MG63 (cell line): ENCODE measurements around the gene TMEM163. TPM values are rescaled to one million over a fixed set of nuclear protein-coding genes. Genes with fewer than 3 reads are reported as not detected.

Source experiments
- DNase-seq: peaks from one replicate; pipeline ENCODE4 v3.0.0-alpha.2; 2020
- H3K27me3 ChIP-seq: fragments of 250-450 bp; sonication (Bioruptor Pico); 2 replicates; pipeline ENCODE4 v1.5.1; 2020; ENCODE audit warnings: mild to moderate bottlenecking, moderate library complexity
- H3K36me3 ChIP-seq: fragments of 250-450 bp; sonication (Bioruptor Pico); 2 replicates; pipeline ENCODE4 v1.5.1; 2020; ENCODE audit warnings: mild to moderate bottlenecking, moderate library complexity
- H3K4me3 ChIP-seq: fragments of 250-450 bp; sonication (Bioruptor Pico); 2 replicates; pipeline ENCODE4 v1.5.1; 2020; ENCODE audit warnings: mild to moderate bottlenecking, moderate library complexity
- H3K9me3 ChIP-seq: fragments of 250-450 bp; sonication (Bioruptor Pico); 2 replicates; pipeline ENCODE4 v1.5.1; 2020; ENCODE audit warnings: mild to moderate bottlenecking, moderate library complexity
- total RNA-seq: library from RNA; depleted of rRNA; stranded (reverse); fragments of >200 nt; shearing (Covaris generic); gene quantifications from 2 replicates; pipeline ENCODE4 v1.2.3, GENCODE V29; 2014; ENCODE audit warnings: low replicate concordance

TMEM163 gene
- total RNA-seq, 1 experiment from 2014 or later: not detected

GRCh38 chr2:134447669-134448068 is 271.1 kb downstream of the TMEM163 start:
- H3K36me3 ChIP-seq: no peaks in the 10 kb centered on the region

DNA sequence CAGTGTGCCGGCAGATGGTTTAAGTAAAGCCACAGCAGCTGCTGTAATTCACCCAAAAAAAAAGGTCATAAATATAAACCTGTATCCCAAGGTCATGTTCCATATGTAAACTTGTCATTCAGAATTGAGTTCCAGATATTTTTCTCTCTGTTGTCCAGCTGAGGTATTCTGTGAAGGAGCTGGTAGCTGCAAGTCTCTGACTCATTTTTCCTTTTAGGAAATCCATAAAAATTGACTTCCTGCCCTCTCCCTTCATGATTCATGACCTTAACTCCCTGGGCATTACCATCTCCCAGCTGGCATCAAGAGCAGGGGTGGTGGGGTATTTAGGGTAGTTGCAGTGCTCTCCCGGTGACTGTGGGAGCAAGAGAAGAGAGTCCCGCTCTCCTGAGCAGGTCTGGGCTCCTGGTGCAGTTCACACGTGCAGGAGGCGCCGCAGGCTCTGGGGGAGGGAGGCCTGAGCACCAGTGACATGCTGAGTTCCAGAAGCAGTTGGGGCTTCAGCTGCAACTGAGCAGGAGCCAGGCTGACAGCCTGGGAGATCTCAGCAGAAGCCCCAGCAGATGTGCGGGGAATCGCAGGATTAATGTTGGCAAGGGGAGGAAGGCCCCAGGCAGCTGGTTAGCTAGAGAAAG is 272.3 kb downstream of the TMEM163 start:
- no peaks in the 10 kb centered on the region for H3K9me3 ChIP-seq
- H3K4me3 ChIP-seq: no peak overlapping the region
- H3K27me3 ChIP-seq: no peaks in the 10 kb centered on the region
- H3K36me3 ChIP-seq: no peaks in the 10 kb centered on the region
- DNase-seq: peak; percentile 60

More at GRCh38 chr2:134447669-134448068, 271.1 kb downstream of the TMEM163 start:
- H3K27me3 ChIP-seq: no peaks in the 10 kb centered on the region
- DNase-seq: no peak
- H3K4me3 ChIP-seq: no peak overlapping the region
- no peaks in the 10 kb centered on the region for H3K9me3 ChIP-seq

- Histone ChIP-seq H3K27me3 (no peaks in the 10 kb centered on the region), H3K4me3 (no peak overlapping the region), H3K9me3 (no peaks in the 10 kb centered on the region), H3K36me3 (no peaks in the 10 kb centered on the region)
- DNase-seq: no peak
Observed at GRCh38 chr2:134445985-134446382, 272.8 kb downstream of the TMEM163 start.

DNA sequence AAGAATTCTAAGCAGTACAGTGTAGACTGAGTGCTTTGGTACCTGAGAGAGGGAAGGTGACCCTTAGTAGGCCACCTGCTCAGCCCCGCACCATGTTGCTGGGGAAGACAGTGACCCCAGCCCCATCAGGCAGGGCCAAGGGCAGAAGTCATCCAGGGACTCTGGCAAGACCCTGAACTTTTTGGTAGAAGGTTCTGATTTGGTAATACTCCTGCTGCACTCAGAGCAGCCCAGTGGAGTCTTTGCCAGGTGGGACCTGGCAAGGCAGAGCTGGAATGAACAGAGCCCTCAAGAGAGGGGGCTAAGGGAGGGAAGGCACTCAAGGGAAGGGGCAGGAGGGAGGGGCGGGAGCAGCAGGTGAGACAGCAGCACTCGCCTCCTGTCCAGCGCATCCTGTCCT is 273.7 kb downstream of the TMEM163 start:
- Histone ChIP-seq H3K36me3 (no peaks in the 10 kb centered on the region), H3K27me3 (no peaks in the 10 kb centered on the region), H3K4me3 (no peak overlapping the region), H3K9me3 (no peaks in the 10 kb centered on the region)
- no peak for DNase-seq

DNA sequence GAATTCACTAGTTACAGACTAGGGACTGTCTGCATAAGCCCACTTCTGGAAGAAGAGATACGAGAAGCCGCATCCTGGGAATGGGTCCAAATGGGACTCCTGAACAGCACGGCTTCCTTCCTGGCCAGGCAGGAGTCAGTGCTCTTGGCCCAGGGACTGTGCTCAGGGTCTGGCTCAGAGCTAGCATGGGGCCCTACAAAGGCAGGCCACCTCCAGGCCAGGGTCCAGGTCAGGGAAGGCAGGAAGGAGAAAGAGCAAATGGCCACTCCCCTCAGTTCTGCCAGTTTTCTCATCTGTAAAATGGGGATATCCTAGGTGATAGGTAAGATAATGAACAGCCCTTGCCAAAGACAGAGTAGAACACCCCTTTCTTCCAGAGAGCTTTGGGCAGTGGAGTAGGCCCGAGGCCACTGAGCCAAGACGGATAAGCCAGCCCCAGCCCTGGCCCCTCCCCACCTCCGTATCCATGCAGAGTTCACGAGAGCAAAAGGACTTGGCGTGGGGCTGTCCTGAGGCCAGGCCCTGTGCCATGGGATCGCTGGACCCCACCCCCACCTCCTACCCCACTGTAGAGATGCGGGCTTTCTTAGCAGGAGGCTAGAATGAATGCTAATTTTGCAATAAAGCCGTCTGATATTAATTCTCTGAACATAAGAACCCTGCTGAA is 274.9 kb downstream of the TMEM163 start:
- Histone ChIP-seq H3K36me3 (no peaks in the 10 kb centered on the region), H3K27me3 (no peaks in the 10 kb centered on the region), H3K4me3 (no peak overlapping the region), H3K9me3 (no peaks in the 10 kb centered on the region)
- no peak for DNase-seq

DNA sequence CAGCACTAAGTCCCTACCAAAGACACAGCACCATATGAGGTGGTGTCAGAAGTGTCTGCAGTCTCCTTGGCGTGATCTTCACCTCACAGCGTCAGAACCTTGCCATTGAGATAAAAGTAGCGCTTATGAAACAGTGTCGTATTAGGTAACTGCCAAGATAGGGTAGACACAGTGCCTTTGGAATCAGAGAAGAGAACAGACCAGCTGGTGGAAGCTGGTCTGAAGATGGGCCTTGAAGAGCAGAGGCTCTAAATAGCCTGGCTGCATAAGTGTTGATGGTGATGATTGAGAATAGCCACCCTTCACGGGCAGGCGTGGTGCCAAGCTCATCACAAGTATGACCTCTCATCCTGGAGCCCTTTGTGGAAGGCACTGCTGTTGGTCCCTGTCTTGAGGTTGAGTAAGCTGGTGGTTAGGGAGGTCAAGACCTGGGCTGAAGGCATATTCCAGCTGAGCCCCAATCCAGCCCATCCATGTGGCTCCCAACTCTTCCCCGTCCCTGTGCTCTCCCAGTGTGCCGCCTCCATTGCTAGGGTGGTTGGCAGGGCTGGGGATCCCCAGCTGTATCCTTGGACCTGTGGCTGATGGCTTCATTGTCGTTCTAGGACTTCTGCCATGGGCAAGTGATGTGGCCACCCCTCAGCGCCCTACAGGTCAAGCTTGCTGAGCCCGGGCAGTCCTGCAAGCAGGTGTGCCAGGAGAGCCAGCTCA is 277.5 kb downstream of the TMEM163 start:
- no peaks in the 10 kb centered on the region for H3K36me3 ChIP-seq
- no peak overlapping the region for H3K4me3 ChIP-seq
- no peaks in the 10 kb centered on the region for H3K27me3 ChIP-seq
- H3K9me3 ChIP-seq: no peaks in the 10 kb centered on the region
- DNase-seq: no peak

- DNase-seq: no peak
- H3K27me3 ChIP-seq: no peaks in the 10 kb centered on the region
- H3K4me3 ChIP-seq: no peak overlapping the region
- no peaks in the 10 kb centered on the region for H3K36me3 ChIP-seq
- H3K9me3 ChIP-seq: no peaks in the 10 kb centered on the region
Observed at GRCh38 chr2:134440336-134440909, 278.4 kb downstream of the TMEM163 start.

GRCh38 chr2:134438371-134438770 is 280.4 kb downstream of the TMEM163 start:
- no peaks in the 10 kb centered on the region for H3K27me3 ChIP-seq
- no peaks in the 10 kb centered on the region for H3K9me3 ChIP-seq
- DNase-seq: no peak
- no peak overlapping the region for H3K4me3 ChIP-seq
- H3K36me3 ChIP-seq: no peaks in the 10 kb centered on the region

DNA sequence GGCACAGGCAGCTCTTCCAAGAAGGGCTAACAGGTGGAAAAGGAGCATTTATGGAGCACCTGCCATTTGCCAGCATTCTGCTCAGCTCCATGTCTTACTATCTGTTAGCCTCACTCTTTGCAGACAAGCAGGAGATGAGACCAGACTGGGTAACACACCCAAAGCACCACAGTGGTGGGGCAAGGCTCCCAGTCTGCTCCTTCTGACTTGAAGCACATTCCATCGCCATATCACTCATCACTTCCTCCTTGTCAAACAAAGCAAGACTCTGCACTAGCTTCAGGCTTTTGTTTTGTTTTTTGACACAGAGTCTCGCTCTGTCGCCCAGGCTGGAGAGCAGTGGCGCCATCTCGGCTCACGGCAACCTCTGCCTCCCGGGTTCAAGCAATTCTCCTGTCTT is 282.1 kb downstream of the TMEM163 start:
- DNase-seq: no peak
- H3K27me3 ChIP-seq: no peaks in the 10 kb centered on the region
- no peaks in the 10 kb centered on the region for H3K9me3 ChIP-seq
- H3K4me3 ChIP-seq: no peak overlapping the region
- H3K36me3 ChIP-seq: no peaks in the 10 kb centered on the region

GRCh38 chr2:134435936-134436335 is 282.9 kb downstream of the TMEM163 start:
- no peak overlapping the region for H3K4me3 ChIP-seq
- H3K9me3 ChIP-seq: no peaks in the 10 kb centered on the region
- no peak for DNase-seq
- H3K36me3 ChIP-seq: no peaks in the 10 kb centered on the region
- no peaks in the 10 kb centered on the region for H3K27me3 ChIP-seq

DNA sequence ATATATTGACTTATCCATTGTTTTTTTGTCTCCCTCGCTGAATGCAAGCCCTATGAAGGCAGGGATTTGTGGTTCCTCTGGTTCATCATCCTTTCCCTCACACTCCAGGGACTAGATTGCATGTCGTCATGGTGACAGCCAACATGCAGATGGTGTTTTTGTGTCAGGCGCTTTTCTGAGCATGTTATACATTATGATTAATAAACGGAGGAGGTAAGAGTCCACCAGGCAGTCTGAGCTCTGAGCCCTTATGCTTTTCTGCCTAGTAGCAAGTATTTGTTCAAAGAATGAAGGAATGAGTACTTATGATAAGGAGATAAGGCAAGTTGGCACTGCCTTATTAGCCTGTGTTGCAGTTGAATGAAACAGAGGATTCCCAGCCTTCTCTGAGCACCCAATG is 283.3 kb downstream of the TMEM163 start:
- DNase-seq: no peak
- Histone ChIP-seq H3K36me3 (no peaks in the 10 kb centered on the region), H3K27me3 (no peaks in the 10 kb centered on the region), H3K4me3 (no peak overlapping the region), H3K9me3 (no peaks in the 10 kb centered on the region)

DNA sequence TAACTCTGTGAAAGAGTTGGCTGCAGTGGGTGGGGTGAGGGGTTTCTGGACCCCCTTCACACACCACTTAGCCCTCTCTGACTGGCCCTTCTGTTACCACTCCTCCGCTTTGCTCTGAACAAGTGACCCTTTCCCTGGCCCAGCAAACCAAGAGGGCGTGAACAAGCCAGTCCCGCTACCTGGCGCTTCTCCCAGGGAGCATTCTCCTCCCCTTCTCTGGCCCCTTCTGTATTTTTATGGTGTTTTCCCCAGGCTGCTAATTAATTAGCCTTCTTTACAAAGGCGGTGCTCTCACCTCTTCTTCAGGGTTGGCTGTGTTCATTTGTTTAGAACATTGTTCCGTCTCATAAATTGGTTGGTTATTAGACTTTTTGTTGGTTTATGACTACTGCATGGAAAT is 284.8 kb downstream of the TMEM163 start:
- no peak for DNase-seq
- H3K9me3 ChIP-seq: no peaks in the 10 kb centered on the region
- no peaks in the 10 kb centered on the region for H3K27me3 ChIP-seq
- no peaks in the 10 kb centered on the region for H3K36me3 ChIP-seq
- no peak overlapping the region for H3K4me3 ChIP-seq

DNA sequence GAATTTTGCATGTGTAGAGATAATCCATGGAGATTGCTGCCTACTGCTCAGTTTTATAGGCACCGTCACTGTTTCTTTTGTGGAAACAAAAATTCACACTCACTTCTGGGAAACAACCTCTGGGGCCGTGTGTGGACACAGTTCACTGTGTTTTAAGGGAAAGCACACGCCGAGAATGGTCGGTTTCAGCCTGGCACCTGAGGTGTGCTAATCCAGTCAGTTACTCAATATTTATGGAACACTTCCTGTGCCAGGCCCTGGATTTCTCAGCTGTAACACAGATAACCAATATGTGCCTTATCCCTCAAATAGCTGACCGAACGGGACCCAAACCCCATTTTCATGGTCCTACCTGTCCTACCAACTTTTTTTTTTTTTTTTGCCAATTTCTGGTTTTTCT is 285.3 kb downstream of the TMEM163 start:
- no peaks in the 10 kb centered on the region for H3K36me3 ChIP-seq
- H3K4me3 ChIP-seq: no peak overlapping the region
- no peaks in the 10 kb centered on the region for H3K27me3 ChIP-seq
- no peaks in the 10 kb centered on the region for H3K9me3 ChIP-seq
- no peak for DNase-seq

GRCh38 chr2:134432435-134432883 is 286.3 kb downstream of the TMEM163 start:
- DNase-seq: no peak
- H3K4me3 ChIP-seq: no peak overlapping the region
- H3K27me3 ChIP-seq: no peaks in the 10 kb centered on the region

DNA sequence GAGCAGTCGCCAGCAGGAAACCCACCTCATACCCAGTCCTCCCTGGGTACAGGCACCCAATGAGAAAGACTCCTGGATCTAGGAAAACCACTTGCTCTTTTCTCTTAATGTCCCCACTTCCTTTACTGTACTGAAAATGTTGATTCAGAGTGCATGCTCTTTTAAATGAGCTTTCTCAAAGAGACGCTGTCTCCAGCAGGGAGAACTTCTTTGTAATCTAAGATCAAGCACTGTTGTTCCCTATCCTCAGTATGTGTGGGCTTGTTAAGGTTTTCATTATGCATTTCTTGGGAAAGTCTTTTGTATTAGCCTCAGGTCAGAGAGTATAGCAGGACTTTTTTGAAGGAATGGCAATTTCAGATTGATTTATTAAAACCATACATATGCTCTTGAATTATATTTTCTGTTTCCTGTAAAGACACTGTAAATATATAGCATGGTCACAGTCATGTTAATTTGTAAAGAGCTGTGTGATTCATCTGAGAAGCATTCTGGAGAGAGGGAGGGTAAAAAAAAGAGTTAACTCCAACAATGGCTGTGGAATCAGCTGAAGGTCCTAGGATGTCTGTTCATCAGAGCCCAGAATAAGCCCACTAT is 286.9 kb downstream of the TMEM163 start:
- Histone ChIP-seq H3K9me3 (no peaks in the 10 kb centered on the region), H3K27me3 (no peaks in the 10 kb centered on the region), H3K36me3 (no peaks in the 10 kb centered on the region), H3K4me3 (no peak overlapping the region)
- DNase-seq: no peak

More at GRCh38 chr2:134432435-134432883, 286.3 kb downstream of the TMEM163 start:
- H3K36me3 ChIP-seq: no peaks in the 10 kb centered on the region
- no peaks in the 10 kb centered on the region for H3K9me3 ChIP-seq

- Histone ChIP-seq H3K36me3 (no peaks in the 10 kb centered on the region), H3K27me3 (no peaks in the 10 kb centered on the region), H3K9me3 (no peaks in the 10 kb centered on the region), H3K4me3 (no peak overlapping the region)
- no peak for DNase-seq
Observed at GRCh38 chr2:134429886-134430285, 288.9 kb downstream of the TMEM163 start.

- no peak for DNase-seq
- H3K27me3 ChIP-seq: no peaks in the 10 kb centered on the region
- H3K9me3 ChIP-seq: no peaks in the 10 kb centered on the region
- H3K4me3 ChIP-seq: no peak overlapping the region
- no peaks in the 10 kb centered on the region for H3K36me3 ChIP-seq
Observed at GRCh38 chr2:134426721-134427120, 292.1 kb downstream of the TMEM163 start.
